HG03558 (cell line): ENCODE results near the gene NEURL4.

Experiments
- ATAC-seq: cut with Tn5 transposase; IDR thresholded peaks from one replicate; pipeline ENCODE4 v1.9.1; 2021; ENCODE audit warnings: moderate number of reproducible peaks; ENCODE audit not compliant: unreplicated experiment; ENCODE audit errors: extremely low read depth

The NEURL4 gene

DNA sequence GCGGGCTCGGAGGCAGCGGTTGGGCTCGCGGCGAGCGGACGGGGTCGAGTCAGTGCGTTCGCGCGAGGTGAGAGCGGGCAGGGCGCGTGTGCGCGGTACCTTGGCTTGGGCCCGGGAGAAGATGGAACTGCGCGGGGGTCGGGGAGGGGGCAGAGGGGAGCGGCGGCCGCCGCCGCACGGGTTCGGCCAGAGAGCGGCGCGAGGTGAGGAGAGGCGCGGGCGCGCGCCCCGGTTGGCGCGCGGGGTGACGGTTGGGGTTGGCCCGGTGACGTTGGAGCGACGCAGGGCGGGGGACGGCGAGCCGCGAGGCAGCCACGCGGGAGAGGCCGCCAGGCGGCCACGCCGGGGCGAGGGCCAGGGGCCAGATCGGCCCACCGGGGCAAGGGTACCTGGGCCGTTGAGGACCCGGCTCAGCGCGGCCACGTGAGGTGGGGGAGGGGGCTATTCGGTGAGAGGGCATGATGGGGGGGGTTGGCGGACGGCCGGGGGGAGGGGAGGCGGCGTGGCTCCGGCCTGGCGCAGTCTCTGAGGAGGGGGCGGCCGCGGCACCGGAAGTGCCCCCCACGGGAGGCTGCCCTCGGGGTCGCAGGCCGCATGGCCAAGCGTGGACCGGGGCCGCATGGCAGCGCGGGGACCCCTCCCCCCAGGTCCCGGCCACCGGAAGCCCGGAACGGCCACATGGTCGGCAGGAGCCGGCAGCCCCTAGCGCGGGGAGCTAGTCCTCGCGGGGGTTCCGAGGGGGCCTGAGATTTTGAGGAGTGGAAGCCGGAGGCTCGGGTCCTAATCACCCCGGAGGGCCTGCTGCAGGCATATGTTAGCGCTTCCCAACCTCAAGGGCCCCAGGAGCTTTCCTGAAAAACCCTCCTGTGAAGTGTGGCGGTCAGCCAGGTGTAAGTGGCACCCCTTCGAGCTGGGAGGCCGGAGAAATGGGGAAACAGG is 21.2 kb downstream of the NEURL4 start:
- no peak for ATAC-seq

DNA sequence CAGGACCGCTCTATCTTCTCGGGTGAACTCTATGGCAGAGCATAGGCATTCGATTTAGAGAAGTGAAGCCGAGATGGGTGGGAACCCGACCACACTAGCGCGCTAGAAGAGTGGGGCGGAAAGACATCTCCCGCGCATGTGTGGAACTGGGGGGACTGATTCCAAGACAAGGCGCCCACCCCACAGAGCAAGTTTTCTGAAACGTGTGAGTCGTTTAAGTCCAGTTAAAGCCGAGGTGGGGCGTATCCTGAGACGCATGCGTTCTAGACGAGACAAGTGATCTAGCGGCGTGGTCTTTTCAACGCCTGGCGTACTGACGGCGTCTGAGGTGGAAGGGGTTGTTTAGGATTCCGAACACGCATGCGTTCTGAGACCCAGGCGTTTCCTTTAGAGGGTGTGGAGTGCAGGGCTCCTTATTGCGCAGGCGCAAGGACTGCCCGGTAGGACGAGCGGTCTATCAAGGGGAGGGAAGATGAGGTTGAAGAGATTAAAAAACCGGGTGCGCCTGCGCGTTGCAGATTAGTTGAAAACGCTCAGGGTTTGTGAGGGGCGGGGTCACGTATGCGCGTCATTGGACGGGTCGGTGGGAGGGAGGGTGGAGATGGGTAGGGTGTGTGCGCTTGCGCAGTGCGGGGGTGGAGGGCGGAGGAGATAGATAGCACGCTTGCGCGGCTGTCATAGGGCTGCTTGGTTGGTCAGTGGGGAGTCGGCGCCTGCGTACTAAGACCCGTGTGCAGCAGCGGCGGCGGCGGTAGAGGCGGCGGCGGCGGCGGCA is 22.0 kb downstream of the NEURL4 start, which contains the start of gene EIF5A:
EIF5A (plus strand) TSS at position 718 of the 775 bp plus-strand sequence. CDS start 2,008 bp downstream, outside the sequence.
- ATAC-seq = peak; percentile 42

- ATAC-seq = no peak
Measured at GRCh38 chr17:7304179-7304578, 25.0 kb downstream of the NEURL4 start.

- ATAC-seq = no peak
Measured at GRCh38 chr17:7296189-7296861, 32.8 kb downstream of the NEURL4 start.

DNA sequence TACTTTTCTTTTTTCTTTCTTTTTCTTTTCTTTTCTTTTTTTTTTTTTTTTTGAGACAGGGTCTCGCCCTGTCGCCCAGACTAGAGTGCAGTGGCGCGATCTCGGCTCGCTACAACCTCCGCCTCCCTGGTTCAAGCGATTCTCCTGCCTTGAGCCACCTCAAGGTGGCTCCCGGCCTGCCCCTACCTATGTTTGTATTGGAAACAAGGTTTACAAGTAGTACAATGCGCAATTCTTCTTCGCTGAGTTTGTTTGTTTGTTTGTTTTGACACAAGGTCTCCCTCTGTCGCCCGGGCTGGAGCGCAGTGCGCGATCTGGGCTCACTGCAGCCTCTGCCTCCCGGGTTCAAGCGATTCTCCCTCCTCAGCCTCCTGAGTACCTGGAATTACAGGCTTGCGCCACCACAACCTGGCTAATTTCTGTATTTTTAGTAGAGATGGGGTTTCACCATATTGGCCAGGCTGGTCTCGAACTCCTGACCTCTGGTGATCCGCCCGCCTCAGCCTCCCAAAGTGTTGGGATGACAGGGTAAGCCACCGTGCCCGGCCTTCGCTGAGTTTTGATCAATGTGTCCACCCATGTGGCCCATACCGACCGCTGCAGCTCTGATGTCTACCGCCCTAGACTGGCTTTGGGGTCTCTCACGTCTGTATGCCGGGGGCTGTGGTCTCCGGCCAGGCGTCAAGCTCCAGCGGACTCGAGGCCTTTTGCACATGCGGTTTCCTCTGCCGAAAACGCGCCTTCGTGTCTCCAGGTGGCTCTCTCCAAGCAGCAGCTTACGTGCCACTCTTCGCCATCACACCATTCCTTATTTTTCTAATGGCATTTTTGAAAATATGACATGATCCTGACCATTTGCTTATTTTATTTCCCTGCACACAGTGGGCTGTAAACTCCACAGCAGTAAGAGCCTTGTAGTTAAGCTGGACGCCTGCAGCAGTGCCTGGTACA is 33.6 kb downstream of the NEURL4 start:
- ATAC-seq = no peak

- ATAC-seq = no peak
Measured at GRCh38 chr17:7294614-7295153, 34.5 kb downstream of the NEURL4 start, which contains the start of gene YBX2. TSS of gene YBX2 (minus strand) at chr17:7294639. CDS start at chr17:7294500, 139 bp downstream.

DNA sequence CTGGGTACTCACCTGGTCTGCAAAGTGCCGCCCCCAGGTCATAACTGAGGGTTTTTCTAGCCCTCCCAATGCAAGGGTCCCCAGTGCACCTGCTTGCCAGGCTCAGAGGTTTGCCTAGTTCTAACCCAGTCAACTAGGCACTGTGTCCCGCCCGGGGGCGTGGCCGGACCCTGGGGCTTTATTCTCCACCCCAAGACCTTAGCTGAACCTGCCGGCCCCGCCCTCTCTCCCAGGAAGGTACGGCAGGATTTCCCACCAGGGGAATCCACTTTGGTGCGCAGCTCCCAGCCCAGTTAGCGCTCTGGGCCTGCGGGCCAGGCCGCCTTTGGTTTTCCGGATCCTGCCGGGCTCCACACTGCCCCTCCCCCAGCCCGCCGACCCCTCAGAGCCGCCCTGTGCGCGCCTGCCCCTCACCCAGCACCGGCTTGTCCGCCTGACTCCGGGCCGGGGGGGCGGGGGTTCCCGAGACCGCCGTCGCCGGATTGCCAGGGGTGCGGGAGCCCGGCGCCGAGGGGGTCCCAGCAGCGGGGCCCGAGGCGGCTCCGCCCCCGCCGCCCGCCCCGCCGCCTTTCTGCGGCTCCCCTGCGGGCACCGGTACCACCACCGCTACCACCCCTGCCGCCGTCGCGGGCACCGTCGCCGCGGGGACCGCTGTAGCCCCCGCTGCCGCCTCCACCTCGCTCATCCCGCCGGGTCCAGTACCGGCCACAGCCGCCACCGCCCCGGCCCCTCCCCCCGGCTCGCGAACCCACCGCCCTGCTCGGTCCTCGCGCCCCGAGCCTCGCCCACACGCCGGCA is 35.1 kb downstream of the NEURL4 start:
- ATAC-seq = no peak

DNA sequence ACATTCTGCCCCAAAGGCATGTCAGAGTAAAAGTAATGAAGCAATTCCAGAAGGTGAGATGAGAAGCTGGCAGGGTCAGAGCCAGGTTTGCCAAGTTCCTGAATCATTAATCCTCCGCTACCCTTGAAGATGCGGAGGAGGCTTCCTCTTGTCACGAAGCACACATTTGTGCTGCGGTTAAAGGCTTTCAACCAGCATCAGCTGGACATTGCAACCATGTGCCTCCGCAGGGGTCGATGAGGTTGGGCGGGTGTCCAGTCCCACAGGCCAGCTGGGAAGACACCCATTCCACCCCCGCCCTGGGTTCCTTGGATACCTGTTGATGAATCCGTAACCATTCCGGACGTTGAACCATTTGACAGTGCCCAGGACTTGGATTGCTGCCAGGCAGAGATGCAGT is 36.0 kb downstream of the NEURL4 start:
- ATAC-seq = no peak

GRCh38 chr17:7292729-7293128 is 36.4 kb downstream of the NEURL4 start:
- ATAC-seq = no peak

DNA sequence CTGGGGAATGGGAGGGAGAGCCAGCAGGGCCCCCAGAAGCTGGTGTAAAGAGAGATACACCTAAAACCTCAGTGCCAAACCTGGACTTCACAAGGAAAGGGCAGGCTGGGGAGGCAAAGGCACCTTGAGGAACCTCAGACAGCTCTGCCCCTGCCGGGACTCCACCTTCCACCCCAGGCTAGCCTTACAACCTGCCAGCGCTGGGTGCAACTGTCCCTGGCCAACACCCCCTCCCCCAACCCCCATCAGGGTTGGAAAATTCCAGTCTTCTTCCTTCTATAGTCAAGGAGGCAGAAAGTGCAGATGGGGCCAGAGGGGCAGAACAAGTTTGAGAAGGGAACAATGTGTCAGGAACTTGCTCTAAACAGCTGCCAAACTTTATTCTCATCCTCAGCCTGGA is 36.9 kb downstream of the NEURL4 start:
- ATAC-seq = no peak

- no peak for ATAC-seq
Measured at GRCh38 chr17:7290685-7291084, 38.5 kb downstream of the NEURL4 start.

GRCh38 chr17:7290166-7290565 is 39.0 kb downstream of the NEURL4 start:
- ATAC-seq = no peak

- no peak for ATAC-seq
Measured at GRCh38 chr17:7289256-7290032, 39.7 kb downstream of the NEURL4 start.

GRCh38 chr17:7285679-7286078 is 43.5 kb downstream of the NEURL4 start:
- no peak for ATAC-seq

DNA sequence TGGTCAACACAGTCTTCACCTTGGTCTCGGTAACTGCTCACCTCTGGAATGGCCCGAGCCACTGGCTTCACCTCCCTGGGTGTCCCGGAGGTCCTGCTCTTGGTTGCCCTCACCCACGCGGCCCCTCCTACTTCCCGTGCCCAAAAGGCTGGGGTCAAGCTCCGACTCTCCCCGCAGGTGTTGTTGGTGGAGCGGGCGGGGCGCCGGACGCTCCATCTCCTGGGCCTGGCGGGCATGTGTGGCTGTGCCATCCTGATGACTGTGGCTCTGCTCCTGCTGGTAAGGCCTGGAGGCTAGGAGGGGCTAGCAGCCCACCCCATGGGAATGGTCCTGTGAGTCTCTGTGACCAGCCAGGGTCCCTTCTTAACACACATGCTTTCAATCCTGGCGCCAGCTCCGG is 44.2 kb downstream of the NEURL4 start:
- no peak for ATAC-seq

- ATAC-seq = no peak
Measured at GRCh38 chr17:7283471-7284216, 45.5 kb downstream of the NEURL4 start.

DNA sequence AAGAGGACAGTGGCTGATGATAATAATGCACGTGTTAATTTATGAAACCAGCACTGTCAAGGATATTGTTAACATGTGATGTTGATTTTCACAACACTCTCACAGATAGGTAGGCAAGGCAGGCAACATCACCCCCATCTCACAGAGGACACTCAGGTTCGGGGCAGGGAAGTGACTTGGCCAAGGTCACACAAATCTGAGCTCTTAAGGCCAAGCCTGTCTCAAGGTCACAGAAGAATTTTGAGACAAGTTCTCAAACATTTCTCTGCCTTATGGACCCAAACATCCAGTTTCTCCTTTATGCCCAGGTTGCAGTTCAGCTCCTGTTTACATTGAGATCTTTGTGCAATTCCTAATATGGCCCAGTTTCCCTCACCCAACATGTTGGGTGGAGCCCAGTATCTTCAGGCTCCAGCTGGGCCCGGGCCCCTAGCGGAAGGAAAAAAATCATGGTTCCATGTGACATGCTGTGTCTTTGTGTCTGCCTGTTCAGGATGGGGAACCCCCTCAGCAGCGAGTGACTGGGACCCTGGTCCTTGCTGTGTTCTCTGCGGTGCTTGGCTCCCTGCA is 46.3 kb downstream of the NEURL4 start:
- ATAC-seq = no peak
